GM12878 (cell line): ENCODE results near the gene PTPDC1. TPM values are rescaled to one million over a fixed set of nuclear protein-coding genes. Genes with fewer than 3 reads are reported as not detected.

ENCODE experiments used
- ATAC-seq: fragments of 200-7000 bp; cut with Tn5 transposase; 3 replicates; pipeline ENCODE4 v1.9.1; 2020; ENCODE audit warnings: mild to moderate bottlenecking, moderate library complexity
- BruUV-seq: library from RNA; stranded (reverse); fragments of 400-500 nt; replicated peaks from 2 replicates; lab custom pipeline; 2021; lab: Mats Ljungman, UMichigan
- CTCF ChIA-PET: fragments of 300-600 bp; sonication (Branson Sonifier 250); formaldehyde crosslinking; extraction: SDS; loops from one replicate; lab custom pipeline; 2021; ENCODE audit warnings: inconsistent platforms; lab: Yijun Ruan, JAX
- POLR2A ChIA-PET: fragments of 350-600 bp; formaldehyde crosslinking; extraction: SDS; loops from one replicate; lab custom pipeline; 2021; ENCODE audit warnings: inconsistent platforms; lab: Charles Lee
- RAD21 ChIA-PET: fragments of 300-600 bp; sonication (Branson Sonifier 250); formaldehyde crosslinking; loops from one replicate; lab custom pipeline; 2023; ENCODE audit warnings: antibody characterized with exemption; ENCODE audit not compliant: unreplicated experiment; lab: Charles Lee
- SMC1A ChIA-PET: fragments of 300-600 bp; sonication (Branson Sonifier 250); formaldehyde crosslinking; loops from one replicate; lab custom pipeline; 2023; ENCODE audit not compliant: unreplicated experiment, uncharacterized antibody; lab: Charles Lee
- DNase-seq: peaks from one replicate; pipeline ENCODE4 v3.0.0-alpha.2; 2011; ENCODE audit warnings: low read depth, low spot score
- FAIRE-seq: peaks from 3 replicates; lab custom pipeline; 2011; peaks lifted over from hg19 to GRCh38; lab: Jason Lieb, UNC
- H2AFZ ChIP-seq: 2 replicates; pipeline ENCODE4 v1.6.0; 2011; ENCODE audit warnings: low read depth, low read length, control low read depth; ENCODE audit not compliant: control insufficient read depth
- H3K27ac ChIP-seq: 2 replicates; pipeline ENCODE4 v1.5.1; 2011; ENCODE audit warnings: control low read depth; ENCODE audit not compliant: control insufficient read depth, insufficient read depth
- H3K27me3 ChIP-seq, 2 experiments: replicated peaks in 1 of 2; 2 replicates each; pipeline versions ENCODE4 v1.6.0 to v1.6.1; 2011; ENCODE audit warnings: low read length in 1 of 2; ENCODE audit not compliant: control insufficient read depth in 2 of 2, insufficient read depth in 2 of 2
- H3K36me3 ChIP-seq, 2 experiments: 2 replicates each; pipeline ENCODE4 v1.5.1; 2011; ENCODE audit warnings: low read length in 1 of 2; ENCODE audit not compliant: control insufficient read depth in 2 of 2, insufficient read depth in 2 of 2
- H3K4me1 ChIP-seq: 2 replicates; pipeline ENCODE4 v1.6.1; 2011; ENCODE audit warnings: mild to moderate bottlenecking, low read length, moderate library complexity, mixed read lengths; ENCODE audit not compliant: control insufficient read depth, insufficient read depth
- H3K4me2 ChIP-seq: 2 replicates; pipeline ENCODE4 v1.6.0; 2011; ENCODE audit warnings: control low read depth; ENCODE audit not compliant: control insufficient read depth, insufficient read depth
- H3K4me3 ChIP-seq: fragments of 200-600 bp; sonication (generic); 2 replicates; pipeline ENCODE4 v1.5.1; 2016
- H3K79me2 ChIP-seq: 2 replicates; pipeline ENCODE4 v1.6.0; 2011; ENCODE audit warnings: low read length; ENCODE audit not compliant: control insufficient read depth, insufficient read depth
- H3K9ac ChIP-seq: 2 replicates; pipeline ENCODE4 v1.8.0; 2011; ENCODE audit warnings: low read length, control low read depth, mixed read lengths; ENCODE audit not compliant: control insufficient read depth, insufficient read depth
- H3K9me3 ChIP-seq: replicated peaks from 3 replicates; pipeline ENCODE4 v1.5.1; 2011; ENCODE audit warnings: mild to moderate bottlenecking, low read length; ENCODE audit not compliant: control insufficient read depth, insufficient read depth
- H4K20me1 ChIP-seq: 2 replicates; pipeline ENCODE4 v1.6.0; 2011; ENCODE audit not compliant: control insufficient read depth, insufficient read depth
- BCL11A ChIP-seq: IDR thresholded peaks from 2 replicates; pipeline ENCODE4 v1.6.1; 2011; ENCODE audit warnings: low read depth, low read length
- BHLHE40 ChIP-seq, 2 experiments: fragments of 450-650 bp in 1 of 2; IDR thresholded peaks; 2 replicates each; pipeline ENCODE4 v1.6.1; 2011 to 2017; ENCODE audit warnings: low read depth in 2 of 2, borderline replicate concordance in 1 of 2, improper control_type of control experiment in 1 of 2, low read length in 1 of 2, mild to moderate bottlenecking in 1 of 2
- LARP7 ChIP-seq: fragments of 450-650 bp; IDR thresholded peaks from 2 replicates; pipeline ENCODE4 v1.6.1; 2017; ENCODE audit warnings: mild to moderate bottlenecking
- POLR2AphosphoS5 ChIP-seq: IDR thresholded peaks from 2 replicates; pipeline ENCODE4 v1.6.1; 2011; ENCODE audit warnings: mild to moderate bottlenecking, low read length, inconsistent platforms
- STAT1 ChIP-seq: fragments of 450-650 bp; conservative IDR thresholded peaks from 2 replicates; pipeline ENCODE4 v1.6.1; 2014; ENCODE audit warnings: antibody characterized with exemption, mild to moderate bottlenecking
- ZNF217 ChIP-seq: fragments of 450-650 bp; IDR thresholded peaks from 2 replicates; pipeline ENCODE4 v1.6.1; 2017; ENCODE audit warnings: antibody characterized with exemption, mild to moderate bottlenecking
- WGBS: methylation state at CpG from one replicate; pipeline ENCODE4 v1.1.6; 2016; ENCODE audit warnings: low lambda C conversion rate; ENCODE audit not compliant: insufficient replicate concordance, insufficient coverage; ENCODE audit errors: missing lambda C conversion rate; 5-methylcytosine and 5-hydroxymethylcytosine counted together
- in situ Hi-C: fragments of 300-500 bp; cut with MboI; formaldehyde crosslinking; loops from 9 replicates; pipeline ENCODE4 v1.14.3; 2018; ENCODE audit warnings: mixed read lengths
- intact Hi-C: fragments of 100-400 bp; cut with micrococcal nuclease; formaldehyde crosslinking; loops from one replicate; pipeline ENCODE4 v1.14.2; 2022; ENCODE audit not compliant: unreplicated experiment
- polyA plus RNA-seq, 11 experiments: library from polyadenylated mRNA; depleted of rRNA in 4 of 11; unstranded in 6 of 11; stranded (reverse) in 5 of 11; fragments of >200 nt; fragmentation: Nextera tagmentation in 4 of 11; fragmentation: Illumina TruSeq in 1 of 11; extraction: Ambion mirVana in 4 of 11; extraction: Trizol in 1 of 11; gene quantifications; 1 replicate in 1 of 11; 2 replicates in 10 of 11; pipeline versions ENCODE4 v1.2.1 to v1.2.3, GENCODE V29; 2011 to 2016; ENCODE audit warnings: inconsistent platforms in 2 of 11, missing spikeins in 2 of 11, low read depth in 1 of 11
- total RNA-seq, 4 experiments: library from RNA; depleted of rRNA in 3 of 4; stranded (reverse); fragments of >200 nt in 3 of 4; fragmentation: Illumina TruSeq in 1 of 4; extraction: Trizol in 1 of 4; gene quantifications; 2 replicates each; pipeline versions ENCODE4 v1.2.1 to v1.2.3, GENCODE V29; 2013 to 2021
- TF ChIP-seq, protein P1 (sequence below): fragments of 450-650 bp; IDR thresholded peaks from 2 replicates; pipeline ENCODE4 v1.6.1; 2017; ENCODE audit warnings: antibody characterized with exemption, mild to moderate bottlenecking, moderate library complexity
- TF ChIP-seq, protein P2 (sequence below): fragments of 450-650 bp; IDR thresholded peaks from 2 replicates; pipeline ENCODE4 v1.6.1; 2018; ENCODE audit warnings: mild to moderate bottlenecking, low read depth, moderate library complexity; ENCODE audit not compliant: partially characterized antibody
- TF ChIP-seq, protein P3 (sequence below): fragments of 450-650 bp; IDR thresholded peaks from 2 replicates; pipeline ENCODE4 v1.6.1; 2018; ENCODE audit warnings: borderline replicate concordance, mild to moderate bottlenecking; ENCODE audit not compliant: partially characterized antibody
- TF ChIP-seq, protein P4 (sequence below): fragments of 450-650 bp; IDR thresholded peaks from 2 replicates; pipeline ENCODE4 v1.6.1; 2017; ENCODE audit warnings: borderline replicate concordance

Gene PTPDC1
- total and polyA plus RNA-seq, 10 of the 15 experiments (the other 5 are each of a cell fraction or from before 2014, with no cell fraction given) = 1.2 to 4.5 (median 2.9) TPM

DNA sequence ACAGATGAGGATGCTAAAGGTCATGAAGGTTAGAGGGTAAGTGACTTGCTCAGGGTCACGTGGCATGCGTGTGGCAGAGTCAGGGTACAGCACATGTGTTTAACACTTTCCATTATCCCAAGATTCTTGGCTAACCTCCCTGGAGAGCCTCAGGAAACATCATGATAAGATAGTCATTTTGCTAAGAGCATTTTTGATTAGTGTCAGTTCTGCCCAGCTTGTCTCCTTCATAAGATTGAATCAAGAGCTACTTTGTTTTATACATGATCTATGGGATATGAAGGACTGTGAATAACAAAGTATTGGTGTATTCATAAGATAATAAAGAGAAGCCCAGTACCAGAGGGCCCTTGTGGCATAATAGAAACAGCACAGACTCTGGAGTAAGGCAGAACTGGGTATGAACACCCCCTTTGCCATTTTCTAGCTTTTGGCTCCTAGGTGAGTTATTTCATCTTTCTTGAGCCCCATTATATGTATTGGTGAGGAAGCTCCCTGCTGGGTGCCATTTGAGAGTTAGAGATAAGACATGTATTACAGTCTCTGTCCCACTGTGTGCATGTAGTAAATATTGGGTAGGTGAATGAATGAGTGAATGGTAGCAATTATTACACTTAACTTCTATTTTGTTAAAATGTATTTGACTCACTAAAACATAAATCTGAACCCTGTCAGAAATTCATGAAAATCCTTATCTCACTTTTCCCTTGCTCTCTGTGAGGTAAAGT is 16.1 kb downstream of the PTPDC1 start:
- ChIA-PET RAD21 (interaction anchor here (1.4 kb wide), 1 partner anchor 113 kb away, joined by 5 read pairs; no protein-coding TSS in a partner anchor), CTCF (interaction anchor here (1.5 kb wide), 1 partner anchor 113 kb away, joined by 7 read pairs; no protein-coding TSS in a partner anchor), POLR2A (no interaction called here), SMC1A (interaction anchor here (0.7 to 1.4 kb wide), 2 partner anchors 9 to 15 kb away, joined by 3 to 4 read pairs; no protein-coding TSS in a partner anchor)
- intact Hi-C loops (no loop called here), in situ Hi-C loops (no loop called here)
- TF ChIP-seq ZNF217 (no peak), POLR2AphosphoS5 (no peak), LARP7 (no peak), BCL11A (no peak), STAT1 (no peak), BHLHE40 (IDR thresholded peaks at IDR 0.05; ENCODE audit: borderline replicate concordance in 1 of 2, low read depth in 2 of 2, low read length in 1 of 2) (no peak)
- TF ChIP-seq, protein P1, sequence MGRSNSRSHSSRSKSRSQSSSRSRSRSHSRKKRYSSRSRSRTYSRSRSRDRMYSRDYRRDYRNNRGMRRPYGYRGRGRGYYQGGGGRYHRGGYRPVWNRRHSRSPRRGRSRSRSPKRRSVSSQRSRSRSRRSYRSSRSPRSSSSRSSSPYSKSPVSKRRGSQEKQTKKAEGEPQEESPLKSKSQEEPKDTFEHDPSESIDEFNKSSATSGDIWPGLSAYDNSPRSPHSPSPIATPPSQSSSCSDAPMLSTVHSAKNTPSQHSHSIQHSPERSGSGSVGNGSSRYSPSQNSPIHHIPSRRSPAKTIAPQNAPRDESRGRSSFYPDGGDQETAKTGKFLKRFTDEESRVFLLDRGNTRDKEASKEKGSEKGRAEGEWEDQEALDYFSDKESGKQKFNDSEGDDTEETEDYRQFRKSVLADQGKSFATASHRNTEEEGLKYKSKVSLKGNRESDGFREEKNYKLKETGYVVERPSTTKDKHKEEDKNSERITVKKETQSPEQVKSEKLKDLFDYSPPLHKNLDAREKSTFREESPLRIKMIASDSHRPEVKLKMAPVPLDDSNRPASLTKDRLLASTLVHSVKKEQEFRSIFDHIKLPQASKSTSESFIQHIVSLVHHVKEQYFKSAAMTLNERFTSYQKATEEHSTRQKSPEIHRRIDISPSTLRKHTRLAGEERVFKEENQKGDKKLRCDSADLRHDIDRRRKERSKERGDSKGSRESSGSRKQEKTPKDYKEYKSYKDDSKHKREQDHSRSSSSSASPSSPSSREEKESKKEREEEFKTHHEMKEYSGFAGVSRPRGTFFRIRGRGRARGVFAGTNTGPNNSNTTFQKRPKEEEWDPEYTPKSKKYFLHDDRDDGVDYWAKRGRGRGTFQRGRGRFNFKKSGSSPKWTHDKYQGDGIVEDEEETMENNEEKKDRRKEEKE = no peak
- TF ChIP-seq, protein P2, sequence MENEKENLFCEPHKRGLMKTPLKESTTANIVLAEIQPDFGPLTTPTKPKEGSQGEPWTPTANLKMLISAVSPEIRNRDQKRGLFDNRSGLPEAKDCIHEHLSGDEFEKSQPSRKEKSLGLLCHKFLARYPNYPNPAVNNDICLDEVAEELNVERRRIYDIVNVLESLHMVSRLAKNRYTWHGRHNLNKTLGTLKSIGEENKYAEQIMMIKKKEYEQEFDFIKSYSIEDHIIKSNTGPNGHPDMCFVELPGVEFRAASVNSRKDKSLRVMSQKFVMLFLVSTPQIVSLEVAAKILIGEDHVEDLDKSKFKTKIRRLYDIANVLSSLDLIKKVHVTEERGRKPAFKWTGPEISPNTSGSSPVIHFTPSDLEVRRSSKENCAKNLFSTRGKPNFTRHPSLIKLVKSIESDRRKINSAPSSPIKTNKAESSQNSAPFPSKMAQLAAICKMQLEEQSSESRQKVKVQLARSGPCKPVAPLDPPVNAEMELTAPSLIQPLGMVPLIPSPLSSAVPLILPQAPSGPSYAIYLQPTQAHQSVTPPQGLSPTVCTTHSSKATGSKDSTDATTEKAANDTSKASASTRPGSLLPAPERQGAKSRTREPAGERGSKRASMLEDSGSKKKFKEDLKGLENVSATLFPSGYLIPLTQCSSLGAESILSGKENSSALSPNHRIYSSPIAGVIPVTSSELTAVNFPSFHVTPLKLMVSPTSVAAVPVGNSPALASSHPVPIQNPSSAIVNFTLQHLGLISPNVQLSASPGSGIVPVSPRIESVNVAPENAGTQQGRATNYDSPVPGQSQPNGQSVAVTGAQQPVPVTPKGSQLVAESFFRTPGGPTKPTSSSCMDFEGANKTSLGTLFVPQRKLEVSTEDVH = no peak
- TF ChIP-seq, protein P3, sequence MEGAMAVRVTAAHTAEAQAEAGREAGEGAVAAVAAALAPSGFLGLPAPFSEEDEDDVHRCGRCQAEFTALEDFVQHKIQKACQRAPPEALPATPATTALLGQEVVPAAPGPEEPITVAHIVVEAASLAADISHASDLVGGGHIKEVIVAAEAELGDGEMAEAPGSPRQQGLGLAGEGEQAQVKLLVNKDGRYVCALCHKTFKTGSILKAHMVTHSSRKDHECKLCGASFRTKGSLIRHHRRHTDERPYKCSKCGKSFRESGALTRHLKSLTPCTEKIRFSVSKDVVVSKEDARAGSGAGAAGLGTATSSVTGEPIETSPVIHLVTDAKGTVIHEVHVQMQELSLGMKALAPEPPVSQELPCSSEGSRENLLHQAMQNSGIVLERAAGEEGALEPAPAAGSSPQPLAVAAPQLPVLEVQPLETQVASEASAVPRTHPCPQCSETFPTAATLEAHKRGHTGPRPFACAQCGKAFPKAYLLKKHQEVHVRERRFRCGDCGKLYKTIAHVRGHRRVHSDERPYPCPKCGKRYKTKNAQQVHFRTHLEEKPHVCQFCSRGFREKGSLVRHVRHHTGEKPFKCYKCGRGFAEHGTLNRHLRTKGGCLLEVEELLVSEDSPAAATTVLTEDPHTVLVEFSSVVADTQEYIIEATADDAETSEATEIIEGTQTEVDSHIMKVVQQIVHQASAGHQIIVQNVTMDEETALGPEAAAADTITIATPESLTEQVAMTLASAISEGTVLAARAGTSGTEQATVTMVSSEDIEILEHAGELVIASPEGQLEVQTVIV = no peak
- TF ChIP-seq, protein P4, sequence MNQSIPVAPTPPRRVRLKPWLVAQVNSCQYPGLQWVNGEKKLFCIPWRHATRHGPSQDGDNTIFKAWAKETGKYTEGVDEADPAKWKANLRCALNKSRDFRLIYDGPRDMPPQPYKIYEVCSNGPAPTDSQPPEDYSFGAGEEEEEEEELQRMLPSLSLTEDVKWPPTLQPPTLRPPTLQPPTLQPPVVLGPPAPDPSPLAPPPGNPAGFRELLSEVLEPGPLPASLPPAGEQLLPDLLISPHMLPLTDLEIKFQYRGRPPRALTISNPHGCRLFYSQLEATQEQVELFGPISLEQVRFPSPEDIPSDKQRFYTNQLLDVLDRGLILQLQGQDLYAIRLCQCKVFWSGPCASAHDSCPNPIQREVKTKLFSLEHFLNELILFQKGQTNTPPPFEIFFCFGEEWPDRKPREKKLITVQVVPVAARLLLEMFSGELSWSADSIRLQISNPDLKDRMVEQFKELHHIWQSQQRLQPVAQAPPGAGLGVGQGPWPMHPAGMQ = no peak
- no peaks in the 10 kb centered on the region for H3K27me3 ChIP-seq
- H3K27ac ChIP-seq = no peak overlapping the region
- H3K4me1 ChIP-seq = no peaks in the 10 kb centered on the region
- BruUV-seq = no TSS peak
- 78% methylated on average over 2 of the region's 2 CpGs for WGBS
- DNase-seq (no peak), FAIRE-seq (no peak), ATAC-seq (no peak)
- no peaks in the 10 kb centered on the region for H3K79me2 ChIP-seq
- H3K36me3 ChIP-seq = no peaks in the 10 kb centered on the region
- no peaks in the 10 kb centered on the region for H3K9me3 ChIP-seq
- H4K20me1 ChIP-seq = no peaks in the 10 kb centered on the region
- no peak overlapping the region for H3K4me2 ChIP-seq
- H3K4me3 ChIP-seq = no peak overlapping the region
- H2AFZ ChIP-seq = no peak overlapping the region
- H3K9ac ChIP-seq = no peak overlapping the region
